ENCODE data around the gene DERA. TPM values are rescaled to one million over a fixed set of nuclear protein-coding genes. Genes with fewer than 3 reads are reported as not detected.
"Not testable (repeated sequence)": the region's sequence is repeated elsewhere in the genome, so short reads cannot be mapped to it uniquely, and the experiment has no call there.

DERA gene
- total RNA-seq, 1 donor from 2014 or later, result 39.3 TPM

DNA sequence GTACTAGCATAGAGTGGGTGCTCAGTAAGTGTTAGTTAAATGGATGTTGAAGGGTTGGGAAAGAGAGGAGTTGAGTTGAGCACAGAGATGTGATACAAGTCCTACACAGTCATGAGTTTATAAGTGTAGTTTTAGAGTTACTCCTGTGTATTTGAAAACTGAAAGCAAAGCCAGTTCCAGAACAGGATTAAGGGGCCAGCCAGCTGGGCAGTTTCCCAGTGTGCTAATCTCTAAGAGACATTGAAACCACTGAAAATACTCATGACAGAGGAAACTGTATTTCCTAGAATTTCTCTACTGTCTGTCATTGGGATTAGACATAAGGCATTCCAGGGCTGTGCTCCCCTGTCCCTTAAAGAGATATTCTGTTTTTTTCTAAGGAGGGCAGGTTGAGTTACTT is 101.0 kb downstream of the DERA start:
- H3K4me3 ChIP-seq (ENCODE audit: low read depth, low read length), result no peak overlapping the region
- no peak for DNase-seq (ENCODE audit: low read depth)
- no peaks in the 10 kb centered on the region for H3K36me3 ChIP-seq (ENCODE audit: control insufficient read depth, insufficient read depth, low read length)
- no peaks in the 10 kb centered on the region for H3K27me3 ChIP-seq (ENCODE audit: control insufficient read depth, insufficient read depth, low read length)
- TF ChIP-seq, protein P1, sequence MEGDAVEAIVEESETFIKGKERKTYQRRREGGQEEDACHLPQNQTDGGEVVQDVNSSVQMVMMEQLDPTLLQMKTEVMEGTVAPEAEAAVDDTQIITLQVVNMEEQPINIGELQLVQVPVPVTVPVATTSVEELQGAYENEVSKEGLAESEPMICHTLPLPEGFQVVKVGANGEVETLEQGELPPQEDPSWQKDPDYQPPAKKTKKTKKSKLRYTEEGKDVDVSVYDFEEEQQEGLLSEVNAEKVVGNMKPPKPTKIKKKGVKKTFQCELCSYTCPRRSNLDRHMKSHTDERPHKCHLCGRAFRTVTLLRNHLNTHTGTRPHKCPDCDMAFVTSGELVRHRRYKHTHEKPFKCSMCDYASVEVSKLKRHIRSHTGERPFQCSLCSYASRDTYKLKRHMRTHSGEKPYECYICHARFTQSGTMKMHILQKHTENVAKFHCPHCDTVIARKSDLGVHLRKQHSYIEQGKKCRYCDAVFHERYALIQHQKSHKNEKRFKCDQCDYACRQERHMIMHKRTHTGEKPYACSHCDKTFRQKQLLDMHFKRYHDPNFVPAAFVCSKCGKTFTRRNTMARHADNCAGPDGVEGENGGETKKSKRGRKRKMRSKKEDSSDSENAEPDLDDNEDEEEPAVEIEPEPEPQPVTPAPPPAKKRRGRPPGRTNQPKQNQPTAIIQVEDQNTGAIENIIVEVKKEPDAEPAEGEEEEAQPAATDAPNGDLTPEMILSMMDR (IDR thresholded peaks at IDR 0.05; ENCODE audit: insufficient read depth, low read length, poor library complexity, severe bottlenecking), result no peak

DNA sequence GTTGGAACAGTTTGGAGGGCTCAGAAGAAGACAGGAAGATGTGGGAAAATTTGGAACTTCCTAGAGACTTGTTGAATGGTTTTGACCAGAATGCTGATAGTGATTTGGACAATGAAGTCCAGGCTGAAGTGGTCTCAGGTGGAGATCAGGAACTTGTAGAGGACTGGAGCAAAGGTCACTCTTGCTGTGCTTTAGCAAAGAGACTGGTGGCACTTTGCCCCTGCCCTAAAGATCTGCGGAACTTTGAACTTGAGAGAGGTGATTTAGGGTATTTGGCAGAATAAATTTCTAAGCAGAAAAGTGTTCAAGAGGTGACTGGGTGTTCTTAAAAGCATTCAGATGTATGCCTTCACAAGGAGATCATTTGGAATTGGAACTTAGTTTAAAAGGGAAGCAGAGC is 102.6 kb downstream of the DERA start:
- not testable (repeated sequence) for DNase-seq (ENCODE audit: low read depth); H3K4me3 ChIP-seq (ENCODE audit: low read depth, low read length); H3K36me3 ChIP-seq (ENCODE audit: control insufficient read depth, insufficient read depth, low read length); H3K27me3 ChIP-seq (ENCODE audit: control insufficient read depth, insufficient read depth, low read length)

DNA sequence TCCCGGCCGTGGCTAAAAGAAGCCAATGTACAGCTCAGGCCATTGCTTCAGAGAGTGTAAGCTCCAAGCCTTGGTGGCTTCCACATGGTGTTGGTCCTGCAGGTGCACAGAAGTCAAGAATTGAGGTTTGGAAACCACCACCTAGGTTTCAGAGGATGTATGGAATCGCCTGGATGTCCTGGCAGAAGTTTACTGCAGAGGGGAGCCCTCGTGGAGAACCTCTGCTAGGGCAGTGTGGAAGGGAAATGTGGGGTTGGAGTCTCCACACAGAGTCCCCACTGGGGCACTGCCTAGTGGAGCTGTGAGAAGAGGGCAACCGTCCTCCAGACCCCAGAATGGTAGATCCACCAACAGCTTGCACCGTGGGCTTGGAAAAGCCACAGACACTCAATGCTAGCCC is 103.3 kb downstream of the DERA start:
- DNase-seq (ENCODE audit: low read depth); H3K4me3 ChIP-seq (ENCODE audit: low read depth, low read length); H3K36me3 ChIP-seq (ENCODE audit: control insufficient read depth, insufficient read depth, low read length); H3K27me3 ChIP-seq (ENCODE audit: control insufficient read depth, insufficient read depth, low read length): not testable (repeated sequence)

DNA sequence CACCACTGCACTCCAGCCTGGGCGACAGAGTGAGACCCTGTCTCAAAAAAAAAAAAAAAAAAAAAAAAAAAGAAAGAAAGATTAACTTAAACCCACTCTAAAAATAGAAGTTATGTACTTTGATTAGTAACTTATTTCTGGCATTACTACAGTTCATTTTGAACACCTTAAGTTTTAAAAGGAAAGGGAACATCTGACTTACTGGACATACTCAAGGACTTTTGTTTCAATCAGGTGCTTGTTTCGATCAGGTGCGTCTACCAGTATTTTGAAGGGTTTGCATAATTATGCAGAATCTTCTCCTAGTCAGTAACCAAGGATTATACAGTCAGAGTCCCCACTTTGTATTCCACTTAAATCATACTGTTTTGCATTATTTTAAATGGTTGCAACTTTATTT is 105.6 kb downstream of the DERA start:
- TF ChIP-seq, protein P1 (IDR thresholded peaks at IDR 0.05; ENCODE audit: insufficient read depth, low read length, poor library complexity, severe bottlenecking), result no peak
- no peak for DNase-seq (ENCODE audit: low read depth)
- no peaks in the 10 kb centered on the region for H3K36me3 ChIP-seq (ENCODE audit: control insufficient read depth, insufficient read depth, low read length)

DNA sequence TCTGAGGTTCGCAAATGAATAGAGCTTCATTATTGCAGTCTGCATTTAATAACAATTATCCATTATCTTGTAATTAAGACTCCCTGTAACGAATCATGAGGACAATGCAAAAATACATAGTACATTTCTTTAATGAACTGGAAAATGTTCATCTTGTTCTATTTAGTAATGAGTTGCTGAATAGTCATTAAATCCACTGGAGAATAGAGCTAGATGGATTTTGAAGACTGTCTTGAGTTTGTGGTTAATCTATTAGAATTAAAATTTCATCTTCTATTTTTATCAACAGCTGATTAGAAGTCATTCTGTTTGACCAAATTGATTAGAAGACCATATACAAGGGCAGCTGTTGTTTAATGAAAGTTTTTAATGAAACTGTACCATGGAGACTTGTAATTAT is 107.2 kb downstream of the DERA start:
- TF ChIP-seq, protein P1 (IDR thresholded peaks at IDR 0.05; ENCODE audit: insufficient read depth, low read length, poor library complexity, severe bottlenecking), result no peak
- Histone ChIP-seq H3K36me3 (ENCODE audit: control insufficient read depth, insufficient read depth, low read length) (no peaks in the 10 kb centered on the region), H3K27me3 (ENCODE audit: control insufficient read depth, insufficient read depth, low read length) (no peaks in the 10 kb centered on the region), H3K4me3 (ENCODE audit: low read depth, low read length) (no peak overlapping the region)
- DNase-seq (ENCODE audit: low read depth), result no peak

More for the DNA sequence above, 105.6 kb downstream of the DERA start:
- Histone ChIP-seq H3K27me3 (ENCODE audit: control insufficient read depth, insufficient read depth, low read length) (no peaks in the 10 kb centered on the region), H3K4me3 (ENCODE audit: low read depth, low read length) (no peak overlapping the region)

DNA sequence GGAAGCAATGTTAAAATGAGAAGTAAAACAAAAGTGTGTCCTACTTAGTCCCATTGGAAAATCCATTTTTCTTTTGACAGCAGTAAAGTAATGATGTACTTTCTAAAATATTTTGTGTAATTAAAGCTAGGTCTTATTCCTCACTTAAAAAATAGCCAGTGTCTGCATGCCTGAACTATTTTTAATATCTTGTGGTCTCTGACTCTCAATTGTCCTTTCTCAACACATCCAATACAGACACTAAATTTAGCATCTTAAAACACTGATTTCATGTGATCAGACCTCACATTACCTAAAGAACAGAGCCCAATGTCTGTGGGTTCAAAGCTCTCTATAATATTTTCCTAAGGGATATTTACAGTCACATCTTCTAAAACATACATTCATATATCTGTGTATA is 108.0 kb downstream of the DERA start:
- Histone ChIP-seq H3K4me3 (ENCODE audit: low read depth, low read length) (no peak overlapping the region), H3K36me3 (ENCODE audit: control insufficient read depth, insufficient read depth, low read length) (no peaks in the 10 kb centered on the region), H3K27me3 (ENCODE audit: control insufficient read depth, insufficient read depth, low read length) (no peaks in the 10 kb centered on the region)
- TF ChIP-seq, protein P1 (IDR thresholded peaks at IDR 0.05; ENCODE audit: insufficient read depth, low read length, poor library complexity, severe bottlenecking), result no peak
- DNase-seq (ENCODE audit: low read depth), result no peak

DNA sequence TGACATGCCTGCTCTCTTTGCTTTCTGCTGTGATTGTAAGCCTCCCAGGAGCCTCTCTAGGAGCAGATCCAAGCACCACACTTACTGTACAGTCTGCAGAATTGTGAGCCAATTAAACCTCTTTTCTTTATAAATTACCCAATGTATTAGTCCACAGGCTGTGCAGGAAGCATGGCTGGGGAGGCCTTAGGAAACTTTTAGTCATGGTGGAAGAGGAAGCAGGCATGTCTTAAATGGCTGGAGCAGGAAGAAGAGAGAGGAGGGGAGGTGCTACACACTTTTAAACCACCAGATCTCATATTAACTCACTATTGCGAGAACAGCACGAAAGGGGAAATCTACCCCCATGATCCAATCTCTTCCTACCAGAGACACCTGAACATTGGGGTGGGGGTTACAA is 108.9 kb downstream of the DERA start:
- TF ChIP-seq, protein P1 (IDR thresholded peaks at IDR 0.05; ENCODE audit: insufficient read depth, low read length, poor library complexity, severe bottlenecking), result no peak
- no peak for DNase-seq (ENCODE audit: low read depth)
- Histone ChIP-seq H3K27me3 (ENCODE audit: control insufficient read depth, insufficient read depth, low read length) (no peaks in the 10 kb centered on the region), H3K36me3 (ENCODE audit: control insufficient read depth, insufficient read depth, low read length) (no peaks in the 10 kb centered on the region), H3K4me3 (ENCODE audit: low read depth, low read length) (no peak overlapping the region)
